GM19328 (cell line): ENCODE results near the gene CSAD.

ENCODE experiments used
- ATAC-seq: cut with Tn5 transposase; IDR thresholded peaks from one replicate; pipeline ENCODE4 v1.9.1; 2021; ENCODE audit warnings: mild to moderate bottlenecking, moderate library complexity; ENCODE audit not compliant: unreplicated experiment

The CSAD gene

GRCh38 chr12:53151039-53151438, 29.7 kb downstream of the CSAD start:
- no peak for ATAC-seq

- ATAC-seq: no peak
Measured at GRCh38 chr12:53147653-53148052, 33.1 kb downstream of the CSAD start.

GRCh38 chr12:53147181-53147580, 33.5 kb downstream of the CSAD start:
- no peak for ATAC-seq

- ATAC-seq: no peak
Measured at GRCh38 chr12:53145383-53146260, 35.1 kb downstream of the CSAD start.

- no peak for ATAC-seq
Measured at GRCh38 chr12:53143355-53143754, 37.4 kb downstream of the CSAD start.

- ATAC-seq: no peak
Measured at GRCh38 chr12:53133722-53134121, 47.0 kb downstream of the CSAD start.

GRCh38 chr12:53131844-53132243, 48.9 kb downstream of the CSAD start:
- ATAC-seq: no peak

- ATAC-seq: no peak
Measured at GRCh38 chr12:53128780-53129569, 51.8 kb downstream of the CSAD start.

- no peak for ATAC-seq
Measured at GRCh38 chr12:53127169-53127568, 53.6 kb downstream of the CSAD start.

GRCh38 chr12:53124352-53124723, 56.4 kb downstream of the CSAD start:
- ATAC-seq: no peak

GRCh38 chr12:53123578-53124351, 57.0 kb downstream of the CSAD start:
- no peak for ATAC-seq

- ATAC-seq: no peak
Measured at GRCh38 chr12:53122961-53123468, 57.7 kb downstream of the CSAD start.

GRCh38 chr12:53120685-53121525, 59.8 kb downstream of the CSAD start:
- no peak for ATAC-seq

GRCh38 chr12:53118751-53119300, 61.9 kb downstream of the CSAD start:
- no peak for ATAC-seq

GRCh38 chr12:53115891-53116648, 64.7 kb downstream of the CSAD start:
- ATAC-seq: no peak

- no peak for ATAC-seq
Measured at GRCh38 chr12:53115112-53115890, 65.4 kb downstream of the CSAD start.

GRCh38 chr12:53113951-53114350, 66.8 kb downstream of the CSAD start:
- ATAC-seq: no peak

GRCh38 chr12:53113136-53113705, 67.5 kb downstream of the CSAD start:
- no peak for ATAC-seq
